ENCODE measurements around the gene GGTA1.

GGTA1 gene

DNA sequence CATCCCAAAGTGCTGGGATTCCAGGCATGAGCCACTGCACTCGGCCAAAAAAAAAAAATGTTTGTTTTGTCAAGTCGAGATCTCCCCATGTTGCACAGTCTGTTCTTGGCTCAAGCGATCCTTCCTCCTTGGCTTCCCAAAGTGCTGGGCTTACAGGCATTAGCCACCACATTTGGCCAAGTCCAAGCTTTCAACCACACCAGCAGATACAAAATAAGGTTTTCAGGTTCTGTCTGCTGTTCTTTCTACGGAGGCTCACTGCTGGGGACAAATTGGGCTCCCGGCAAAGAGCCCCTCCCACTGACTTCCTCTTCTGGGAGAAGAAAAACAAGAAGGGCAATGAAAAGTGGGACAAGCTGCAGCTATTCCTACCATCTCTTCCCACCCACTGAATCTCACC, 37.6 kb upstream of the GGTA1 start:
- H2AFZ ChIP-seq (ENCODE audit: low read length) = no peak overlapping the region
- no CpG with 5 or more reads among the region's 5 CpGs for WGBS, 2 donors (ENCODE audit: extremely low coverage in 2 of 2, insufficient read length in 2 of 2, insufficient replicate concordance in 1 of 2)
- no peak overlapping the region for H3K9ac ChIP-seq (ENCODE audit: low read depth, low read length, poor library complexity)
- no peak overlapping the region for H2BK15ac ChIP-seq (ENCODE audit: low read length)
- no peak overlapping the region for H4K8ac ChIP-seq (ENCODE audit: low read depth, low read length)
- no peak overlapping the region for H3K27ac ChIP-seq (replicated peaks; ENCODE audit: low read length)
- no peak overlapping the region for H3K4me2 ChIP-seq (ENCODE audit: insufficient read depth, low read length, poor library complexity, severe bottlenecking)
- no peak overlapping the region for H3K4ac ChIP-seq (ENCODE audit: low read length)
- peaks cover 0 to 1% of the 10 kb centered on the region in 2 donors for H3K9me3 ChIP-seq (replicated peaks in 1 of 2; ENCODE audit: control insufficient read depth in 2 of 2, insufficient read depth in 1 of 2, low read depth in 1 of 2, low read length in 2 of 2)
- no peaks in the 10 kb centered on the region for H3K36me3 ChIP-seq (replicated peaks in 1 of 2; ENCODE audit: control insufficient read depth in 2 of 2, insufficient read depth in 2 of 2, low read length in 2 of 2)
- no peak overlapping the region for H4K91ac ChIP-seq (ENCODE audit: low read depth, low read length, poor library complexity)
- H3K14ac ChIP-seq (ENCODE audit: low read length) = no peak overlapping the region
- H2BK120ac ChIP-seq (ENCODE audit: low read depth, low read length) = no peak overlapping the region
- no peak overlapping the region for H2AK5ac ChIP-seq (ENCODE audit: low read depth, low read length)
- H3K27me3 ChIP-seq (ENCODE audit: control insufficient read depth in 3 of 3, insufficient read depth in 3 of 3, low read depth in 1 of 3, low read length in 3 of 3) = peaks cover 0 to 4% (median 0%) of the 10 kb centered on the region in 3 experiments
- no peaks in the 10 kb centered on the region for H3K79me1 ChIP-seq (ENCODE audit: low read depth, low read length)
- H3K18ac ChIP-seq (ENCODE audit: low read length) = no peak overlapping the region
- H2BK12ac ChIP-seq (ENCODE audit: low read length) = no peak overlapping the region
- H3K4me1 ChIP-seq (ENCODE audit: control insufficient read depth in 2 of 2, insufficient read depth in 1 of 2, low read depth in 1 of 2, low read length in 2 of 2) = no peaks in the 10 kb centered on the region
- H3K23ac ChIP-seq (ENCODE audit: low read depth, low read length, poor library complexity) = no peak overlapping the region
- no peak overlapping the region for H3K4me3 ChIP-seq (ENCODE audit: low read length in 2 of 2)
- DNase-seq (ENCODE audit: low spot score) = no peak
- H2BK5ac ChIP-seq (ENCODE audit: low read length) = no peak overlapping the region

DNA sequence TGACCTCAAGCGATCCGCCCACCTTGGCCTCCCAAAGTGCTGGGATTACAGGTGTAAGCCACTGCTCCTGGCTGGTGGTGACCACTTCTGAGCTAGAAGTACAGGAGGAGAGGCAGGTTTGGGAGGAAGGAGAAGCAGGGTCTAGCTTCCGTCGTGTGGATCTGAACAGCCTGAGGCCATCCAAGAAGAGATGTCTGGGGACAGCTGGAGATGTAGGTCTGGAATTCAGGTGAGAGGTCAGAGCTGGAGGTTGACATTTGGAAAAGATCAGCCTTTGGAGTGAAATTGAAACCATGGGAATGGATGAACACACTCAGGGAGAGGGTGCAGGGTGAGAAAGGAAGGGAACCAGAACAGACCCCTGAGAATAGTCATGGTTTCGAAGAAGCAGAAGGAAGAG, 33.2 kb upstream of the GGTA1 start:
- no peak for DNase-seq (ENCODE audit: low spot score)
- Histone ChIP-seq H3K4me1 (ENCODE audit: control insufficient read depth in 2 of 2, insufficient read depth in 1 of 2, low read depth in 1 of 2, low read length in 2 of 2) (peaks cover 0 to 3% of the 10 kb centered on the region in 2 donors), H3K4ac (ENCODE audit: low read length) (no peak overlapping the region), H3K18ac (ENCODE audit: low read length) (no peak overlapping the region), H3K27ac (replicated peaks; ENCODE audit: low read length) (no peak overlapping the region), H3K4me3 (ENCODE audit: low read length in 2 of 2) (no peak overlapping the region), H4K8ac (ENCODE audit: low read depth, low read length) (no peak overlapping the region), H3K4me2 (ENCODE audit: insufficient read depth, low read length, poor library complexity, severe bottlenecking) (no peak overlapping the region), H2AFZ (ENCODE audit: low read length) (no peak overlapping the region), H3K14ac (ENCODE audit: low read length) (no peak overlapping the region), H3K27me3 (ENCODE audit: control insufficient read depth in 3 of 3, insufficient read depth in 3 of 3, low read depth in 1 of 3, low read length in 3 of 3) (peaks cover 0 to 4% (median 0%) of the 10 kb centered on the region in 3 experiments), H2BK15ac (ENCODE audit: low read length) (no peak overlapping the region), H3K79me1 (ENCODE audit: low read depth, low read length) (no peaks in the 10 kb centered on the region), H2BK120ac (ENCODE audit: low read depth, low read length) (no peak overlapping the region), H3K36me3 (replicated peaks in 1 of 2; ENCODE audit: control insufficient read depth in 2 of 2, insufficient read depth in 2 of 2, low read length in 2 of 2) (no peaks in the 10 kb centered on the region), H3K23ac (ENCODE audit: low read depth, low read length, poor library complexity) (no peak overlapping the region), H2BK5ac (ENCODE audit: low read length) (no peak overlapping the region), H4K91ac (ENCODE audit: low read depth, low read length, poor library complexity) (no peak overlapping the region), H2AK5ac (ENCODE audit: low read depth, low read length) (no peak overlapping the region), H2BK12ac (ENCODE audit: low read length) (no peak overlapping the region), H3K9ac (ENCODE audit: low read depth, low read length, poor library complexity) (no peak overlapping the region), H3K9me3 (replicated peaks in 1 of 2; ENCODE audit: control insufficient read depth in 2 of 2, insufficient read depth in 1 of 2, low read depth in 1 of 2, low read length in 2 of 2) (peaks cover 0 to 1% of the 10 kb centered on the region in 2 donors)
- WGBS, 2 donors (ENCODE audit: extremely low coverage in 2 of 2, insufficient read length in 2 of 2, insufficient replicate concordance in 1 of 2) = no CpG with 5 or more reads among the region's 5 CpGs

DNA sequence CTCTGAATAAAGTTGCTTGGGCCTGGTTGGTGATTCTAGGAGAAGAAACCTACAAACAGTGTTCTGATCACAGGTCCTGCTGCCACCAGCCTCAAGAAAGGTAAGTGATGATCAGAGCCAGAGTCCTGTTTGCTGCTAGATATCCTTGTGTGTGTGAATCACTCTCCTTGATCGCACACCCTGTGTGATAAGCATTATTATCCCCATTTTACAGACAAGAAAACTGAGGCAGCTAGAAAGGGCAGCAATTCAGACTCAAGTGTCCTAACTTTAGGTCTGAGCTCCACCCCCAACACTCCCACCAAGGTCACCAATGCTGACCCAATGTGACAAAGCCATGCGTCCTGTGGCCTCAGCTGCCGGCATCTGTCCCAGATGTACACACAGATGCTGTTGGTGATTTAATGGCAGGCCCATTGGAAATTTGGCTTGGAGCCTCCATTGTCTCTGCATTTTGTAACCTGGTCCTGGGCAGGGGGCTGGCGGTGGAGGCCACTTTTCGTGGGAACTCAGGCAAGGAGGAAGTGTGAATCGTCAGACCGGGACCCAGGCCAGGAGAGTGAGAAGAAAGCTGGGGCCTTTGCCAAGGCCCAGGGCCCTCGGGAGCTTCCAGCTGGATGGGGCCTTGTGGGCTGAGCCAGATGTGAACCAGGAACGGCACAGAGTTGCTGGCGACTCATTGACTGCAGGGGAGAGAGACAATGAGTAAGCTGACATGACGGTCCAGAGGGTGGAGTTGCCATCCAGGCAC, 29.8 kb upstream of the GGTA1 start:
- Histone ChIP-seq H2BK5ac (ENCODE audit: low read length) (no peak overlapping the region), H3K23ac (ENCODE audit: low read depth, low read length, poor library complexity) (no peak overlapping the region), H3K79me1 (ENCODE audit: low read depth, low read length) (no peaks in the 10 kb centered on the region), H4K8ac (ENCODE audit: low read depth, low read length) (no peak overlapping the region), H3K4me1 (ENCODE audit: control insufficient read depth in 2 of 2, insufficient read depth in 1 of 2, low read depth in 1 of 2, low read length in 2 of 2) (peaks cover 0 to 3% of the 10 kb centered on the region in 2 donors), H3K18ac (ENCODE audit: low read length) (peak overlapping the region; percentile 82), H3K14ac (ENCODE audit: low read length) (no peak overlapping the region), H3K27ac (replicated peaks; ENCODE audit: low read length) (no peak overlapping the region), H2BK12ac (ENCODE audit: low read length) (no peak overlapping the region), H3K4me3 (ENCODE audit: low read length in 2 of 2) (no peak overlapping the region), H2AK5ac (ENCODE audit: low read depth, low read length) (no peak overlapping the region), H2AFZ (ENCODE audit: low read length) (peak overlapping the region; percentile 17), H4K91ac (ENCODE audit: low read depth, low read length, poor library complexity) (no peak overlapping the region), H2BK15ac (ENCODE audit: low read length) (no peak overlapping the region), H3K9ac (ENCODE audit: low read depth, low read length, poor library complexity) (no peak overlapping the region), H3K36me3 (replicated peaks in 1 of 2; ENCODE audit: control insufficient read depth in 2 of 2, insufficient read depth in 2 of 2, low read length in 2 of 2) (no peaks in the 10 kb centered on the region), H3K27me3 (ENCODE audit: control insufficient read depth in 3 of 3, insufficient read depth in 3 of 3, low read depth in 1 of 3, low read length in 3 of 3) (peaks cover 0 to 4% (median 0%) of the 10 kb centered on the region in 3 experiments), H2BK120ac (ENCODE audit: low read depth, low read length) (no peak overlapping the region), H3K4me2 (ENCODE audit: insufficient read depth, low read length, poor library complexity, severe bottlenecking) (no peak overlapping the region), H3K4ac (ENCODE audit: low read length) (no peak overlapping the region), H3K9me3 (replicated peaks in 1 of 2; ENCODE audit: control insufficient read depth in 2 of 2, insufficient read depth in 1 of 2, low read depth in 1 of 2, low read length in 2 of 2) (peaks cover 0 to 2% of the 10 kb centered on the region in 2 donors)
- DNase-seq (ENCODE audit: low spot score) = no peak
- WGBS, 2 donors (ENCODE audit: extremely low coverage in 2 of 2, insufficient read length in 2 of 2, insufficient replicate concordance in 1 of 2) = no CpG with 5 or more reads among the region's 11 CpGs

DNA sequence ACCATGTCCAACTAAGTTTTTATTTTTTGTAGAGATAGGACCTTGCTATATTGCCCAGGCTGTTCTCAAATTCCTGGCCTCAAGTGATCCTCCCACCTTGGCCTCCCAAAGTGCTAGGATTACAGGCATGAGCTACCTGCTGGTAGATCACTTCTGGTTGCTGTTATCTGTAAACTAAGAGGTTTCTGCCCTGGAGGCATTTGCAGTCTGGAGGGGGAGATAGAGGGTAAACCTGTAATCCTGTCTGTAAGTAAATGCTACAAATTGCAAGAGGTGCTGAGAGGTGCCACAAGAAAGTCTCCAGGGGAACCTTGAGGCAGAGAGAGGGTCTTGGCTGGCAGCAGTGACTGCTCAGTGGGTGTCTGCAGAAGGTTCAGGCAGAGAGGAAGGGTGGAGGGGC, 29.0 kb upstream of the GGTA1 start:
- Histone ChIP-seq H2BK15ac (ENCODE audit: low read length) (no peak overlapping the region), H2AFZ (ENCODE audit: low read length) (no peak overlapping the region), H4K8ac (ENCODE audit: low read depth, low read length) (no peak overlapping the region), H3K27ac (replicated peaks; ENCODE audit: low read length) (no peak overlapping the region), H3K14ac (ENCODE audit: low read length) (no peak overlapping the region), H2BK12ac (ENCODE audit: low read length) (no peak overlapping the region), H3K4me3 (ENCODE audit: low read length in 2 of 2) (no peak overlapping the region), H3K23ac (ENCODE audit: low read depth, low read length, poor library complexity) (no peak overlapping the region), H3K27me3 (ENCODE audit: control insufficient read depth in 3 of 3, insufficient read depth in 3 of 3, low read depth in 1 of 3, low read length in 3 of 3) (peaks cover 0 to 2% (median 0%) of the 10 kb centered on the region in 3 experiments), H3K4me1 (ENCODE audit: control insufficient read depth in 2 of 2, insufficient read depth in 1 of 2, low read depth in 1 of 2, low read length in 2 of 2) (peaks cover 0 to 3% of the 10 kb centered on the region in 2 donors), H3K4me2 (ENCODE audit: insufficient read depth, low read length, poor library complexity, severe bottlenecking) (no peak overlapping the region), H3K79me1 (ENCODE audit: low read depth, low read length) (no peaks in the 10 kb centered on the region), H2BK5ac (ENCODE audit: low read length) (no peak overlapping the region), H2BK120ac (ENCODE audit: low read depth, low read length) (no peak overlapping the region), H3K9me3 (replicated peaks in 1 of 2; ENCODE audit: control insufficient read depth in 2 of 2, insufficient read depth in 1 of 2, low read depth in 1 of 2, low read length in 2 of 2) (peaks cover 0 to 2% of the 10 kb centered on the region in 2 donors), H3K9ac (ENCODE audit: low read depth, low read length, poor library complexity) (no peak overlapping the region), H2AK5ac (ENCODE audit: low read depth, low read length) (no peak overlapping the region), H3K36me3 (replicated peaks in 1 of 2; ENCODE audit: control insufficient read depth in 2 of 2, insufficient read depth in 2 of 2, low read length in 2 of 2) (no peaks in the 10 kb centered on the region), H3K18ac (ENCODE audit: low read length) (no peak overlapping the region), H3K4ac (ENCODE audit: low read length) (no peak overlapping the region), H4K91ac (ENCODE audit: low read depth, low read length, poor library complexity) (no peak overlapping the region)
- DNase-seq (ENCODE audit: low spot score) = no peak

Measured in neuronal stem cell (in vitro differentiated cells).